Adrenal gland (tissue), 12 donors: ENCODE results near the gene ZNF557. TPM values are rescaled to one million over a fixed set of nuclear protein-coding genes. Genes with fewer than 3 reads are reported as not detected.

Source experiments
- DNase-seq, 7 donors: peaks; one replicate each; pipeline ENCODE4 v3.0.0-alpha.2; 2019 to 2020
- H3K27ac ChIP-seq, 5 donors: fragments of 200-600 bp; sonication (generic) in 4 of 5; 1 replicate in 3 of 5; 2 replicates in 2 of 5; pipeline versions ENCODE4 v1.5.1 to v1.8.0; 2016 to 2020; ENCODE audit warnings: mild to moderate bottlenecking in 1 of 5
- H3K27me3 ChIP-seq: fragments of 200-600 bp; 2 replicates; pipeline ENCODE4 v1.8.0; 2021
- H3K36me3 ChIP-seq, 2 donors: fragments of 200-600 bp; replicated peaks in 1 of 2; 1 replicate in 1 of 2; 2 replicates in 1 of 2; pipeline versions ENCODE4 v1.5.1 to v1.8.0; 2018 to 2022
- H3K4me1 ChIP-seq, 2 donors: fragments of 200-600 bp; replicated peaks in 1 of 2; 1 replicate in 1 of 2; 2 replicates in 1 of 2; pipeline versions ENCODE4 v1.5.1 to v1.8.0; 2018 to 2021
- H3K4me3 ChIP-seq, 4 donors: fragments of 200-600 bp; sonication (generic) in 3 of 4; one replicate each; pipeline ENCODE4 v1.5.1; 2016 to 2018
- H3K9me3 ChIP-seq, 3 donors: fragments of 200-600 bp; sonication (generic) in 1 of 3; replicated peaks in 1 of 3; 1 replicate in 2 of 3; 2 replicates in 1 of 3; pipeline versions ENCODE4 v1.5.1 to v1.8.0; 2016 to 2021
- POLR2A ChIP-seq, 2 donors: fragments of 450-650 bp; IDR thresholded peaks; one replicate each; pipeline ENCODE4 v1.6.1; 2017; ENCODE audit warnings: antibody characterized with exemption in 2 of 2, mild to moderate bottlenecking in 2 of 2, moderate library complexity in 1 of 2
- WGBS, 4 donors: extraction: QIAGEN DNeasy Blood & Tissue Kit in 2 of 4; methylation state at CpG; one replicate each; pipeline versions ENCODE4 v1.1.5 to v1.1.7; 2013 to 2017; 5-methylcytosine and 5-hydroxymethylcytosine counted together
- intact Hi-C, 2 donors: fragments of 100-400 bp; cut with DNase I; formaldehyde crosslinking; loops; one replicate each; pipeline versions ENCODE4 v1.14.1 to v1.15.0; 2022 to 2023
- polyA plus RNA-seq, 3 donors: library from polyadenylated mRNA; stranded (reverse); fragments of 200-250 nt in 2 of 3; fragments of 350-450 nt in 1 of 3; fragmentation: Illumina TruSeq in 1 of 3; extraction: RNeasy Lipid Tissue Mini Kit (QIAGEN cat#74804) in 1 of 3; gene quantifications; one replicate each; pipeline ENCODE4 v1.2.3, GENCODE V29; 2013 to 2014
- total RNA-seq, 9 donors: library from RNA; depleted of rRNA in 4 of 9; stranded (reverse); fragments of >200 nt in 4 of 9; fragments of 120-200 nt in 1 of 9; fragmentation: NEBNext Ultra II Directional in 1 of 9; extraction: Animal tissue kit (Norgen Biotek cat#: 25700) in 1 of 9; gene quantifications; one replicate each; pipeline versions ENCODE4 v1.1.0 to v1.2.4, GENCODE V29; 2013 to 2023
- TF ChIP-seq, protein P1 (sequence below), 6 experiments: fragments of 450-650 bp in 4 of 6; fragments of 200-600 bp in 2 of 6; sonication (generic) in 1 of 6; IDR thresholded peaks; 1 replicate in 5 of 6; 2 replicates in 1 of 6; pipeline versions ENCODE4 v1.5.1 to v1.8.0; 2016 to 2021; ENCODE audit warnings: antibody characterized with exemption in 6 of 6, mild to moderate bottlenecking in 2 of 6, moderate library complexity in 1 of 6
- donor health status: healthy with polysubstance abuse.
- donor health status: Bipolar disorder and iron deficiency.
- donor health status: DM: yes; HTN: yes; CAD: no.
- donor health status: DM: no; HTN: no; CAD: no.
- donor health status: DM: no; HTN: no; CAD: no.
- donor health status: DM: yes; HTN: yes; CAD: no.

The ZNF557 gene
- total and polyA plus RNA-seq, 12 donors: 2.2 to 13.7 (median 8.8) TPM

DNA sequence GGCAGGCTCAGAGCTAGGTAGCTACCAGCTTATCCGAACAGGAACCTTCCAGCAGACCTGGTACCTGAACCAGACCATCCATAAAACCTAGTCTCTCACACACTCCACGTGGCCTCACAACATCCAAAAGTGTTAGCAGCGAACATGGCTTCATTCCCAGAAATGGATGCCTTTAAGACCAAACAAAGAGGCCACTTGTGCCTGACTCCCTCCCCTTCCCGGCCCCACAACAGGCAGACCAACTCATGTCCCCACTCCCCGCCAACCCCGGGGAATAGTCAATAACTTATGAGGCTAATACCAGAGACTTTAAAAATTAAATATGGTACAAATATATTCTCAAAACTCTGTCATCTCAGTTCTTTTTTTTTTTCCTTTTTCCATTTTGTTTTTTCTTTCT is 46.2 kb downstream of the ZNF557 start:
- no peak overlapping the region for H3K4me3 ChIP-seq
- no peak overlapping the region for H3K27ac ChIP-seq
- TF ChIP-seq, protein P1, sequence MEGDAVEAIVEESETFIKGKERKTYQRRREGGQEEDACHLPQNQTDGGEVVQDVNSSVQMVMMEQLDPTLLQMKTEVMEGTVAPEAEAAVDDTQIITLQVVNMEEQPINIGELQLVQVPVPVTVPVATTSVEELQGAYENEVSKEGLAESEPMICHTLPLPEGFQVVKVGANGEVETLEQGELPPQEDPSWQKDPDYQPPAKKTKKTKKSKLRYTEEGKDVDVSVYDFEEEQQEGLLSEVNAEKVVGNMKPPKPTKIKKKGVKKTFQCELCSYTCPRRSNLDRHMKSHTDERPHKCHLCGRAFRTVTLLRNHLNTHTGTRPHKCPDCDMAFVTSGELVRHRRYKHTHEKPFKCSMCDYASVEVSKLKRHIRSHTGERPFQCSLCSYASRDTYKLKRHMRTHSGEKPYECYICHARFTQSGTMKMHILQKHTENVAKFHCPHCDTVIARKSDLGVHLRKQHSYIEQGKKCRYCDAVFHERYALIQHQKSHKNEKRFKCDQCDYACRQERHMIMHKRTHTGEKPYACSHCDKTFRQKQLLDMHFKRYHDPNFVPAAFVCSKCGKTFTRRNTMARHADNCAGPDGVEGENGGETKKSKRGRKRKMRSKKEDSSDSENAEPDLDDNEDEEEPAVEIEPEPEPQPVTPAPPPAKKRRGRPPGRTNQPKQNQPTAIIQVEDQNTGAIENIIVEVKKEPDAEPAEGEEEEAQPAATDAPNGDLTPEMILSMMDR (IDR thresholded peaks at IDR 0.05): no peak
- no peak for TF ChIP-seq POLR2A (IDR thresholded peaks at IDR 0.05)
- H3K27me3 ChIP-seq: no peaks in the 10 kb centered on the region
- H3K4me1 ChIP-seq: no peaks in the 10 kb centered on the region
- WGBS, 4 donors: 80 to 92% (median 91%) methylated on average over 4 to 6 of the region's 6 CpGs
- no peaks in the 10 kb centered on the region for H3K9me3 ChIP-seq
- no peak for DNase-seq
- intact Hi-C loops: no loop called here
- peaks cover 0 to 58% of the 10 kb centered on the region in 2 donors for H3K36me3 ChIP-seq

DNA sequence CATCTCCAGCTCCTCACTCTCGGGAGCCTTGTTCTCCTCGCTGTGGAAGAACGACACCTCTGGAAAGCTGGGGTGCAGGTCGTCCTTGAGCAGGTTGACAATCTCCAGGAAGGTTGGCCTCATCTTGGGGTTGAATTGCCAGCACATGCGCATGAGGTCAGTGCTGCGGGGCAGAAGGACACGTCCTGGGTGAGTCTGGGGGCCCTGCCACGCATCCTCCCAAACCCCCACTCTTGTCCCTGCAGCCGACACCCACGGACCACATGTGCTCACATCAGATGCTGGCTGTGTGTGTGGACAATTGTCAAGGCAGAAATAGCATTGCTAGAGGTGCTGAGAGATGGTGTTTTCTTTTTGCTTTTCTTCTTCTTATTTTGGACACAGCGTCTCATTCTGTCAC is 47.7 kb downstream of the ZNF557 start:
- H3K4me1 ChIP-seq: no peaks in the 10 kb centered on the region
- H3K27ac ChIP-seq: no peak overlapping the region
- H3K9me3 ChIP-seq: no peaks in the 10 kb centered on the region
- H3K36me3 ChIP-seq: peaks cover 0 to 73% of the 10 kb centered on the region in 2 donors
- H3K27me3 ChIP-seq: no peaks in the 10 kb centered on the region
- TF ChIP-seq, protein P1 (IDR thresholded peaks at IDR 0.05): no peak
- no peak for TF ChIP-seq POLR2A (IDR thresholded peaks at IDR 0.05)
- intact Hi-C loops: no loop called here
- no peak for DNase-seq
- 89 to 93% (median 91%) methylated on average over 9 to 11 of the region's 11 CpGs for WGBS, 4 donors
- H3K4me3 ChIP-seq: no peak overlapping the region

DNA sequence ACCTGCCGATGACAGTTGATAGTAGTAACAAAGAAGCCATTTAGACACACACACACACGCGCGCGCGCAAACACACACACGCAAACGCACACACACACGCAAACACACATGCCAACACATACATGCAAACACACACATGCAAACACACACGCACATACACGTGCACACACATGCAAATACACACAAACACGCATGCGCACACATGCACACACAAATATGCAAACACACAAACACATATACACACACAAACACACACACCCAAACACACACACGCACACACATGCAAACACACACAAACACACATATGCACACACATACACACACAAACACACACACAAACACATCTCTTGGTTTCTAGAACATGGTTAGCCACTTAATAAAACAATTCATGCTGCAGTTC is 50.1 kb downstream of the ZNF557 start:
- Histone ChIP-seq H3K9me3 (no peaks in the 10 kb centered on the region), H3K36me3 (peaks cover 0 to 87% of the 10 kb centered on the region in 2 donors), H3K27ac (no peak overlapping the region), H3K27me3 (no peaks in the 10 kb centered on the region), H3K4me1 (no peaks in the 10 kb centered on the region), H3K4me3 (no peak overlapping the region)
- intact Hi-C loops: no loop called here
- TF ChIP-seq, protein P1 (IDR thresholded peaks at IDR 0.05): no peak
- no peak for TF ChIP-seq POLR2A (IDR thresholded peaks at IDR 0.05)
- WGBS, 4 donors: 82 to 92% (median 88%) methylated on average over 13 to 14 of the region's 14 CpGs
- DNase-seq: no peak

DNA sequence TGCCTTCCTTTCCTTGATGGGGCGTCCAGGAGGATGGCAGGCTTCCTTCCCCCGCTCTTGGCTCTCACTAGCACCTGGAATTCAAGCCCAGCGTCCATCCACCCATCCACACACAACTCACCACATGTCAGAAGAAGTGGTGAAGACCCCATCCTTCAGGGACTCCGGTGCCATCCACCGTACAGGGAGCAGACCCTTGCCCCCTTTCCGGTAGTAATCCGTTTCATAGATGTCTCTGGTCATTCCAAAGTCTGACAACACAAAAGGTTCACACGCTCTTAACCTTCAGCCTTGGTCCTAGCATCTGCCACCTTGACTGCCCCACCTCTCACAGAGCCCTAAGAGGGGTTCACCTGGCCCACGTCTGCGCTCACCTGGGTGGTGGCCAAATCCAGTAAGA is 51.0 kb downstream of the ZNF557 start:
- WGBS, 4 donors: 88 to 96% (median 93%) methylated on average over 10 of the region's 10 CpGs
- Histone ChIP-seq H3K36me3 (peaks cover 0 to 89% of the 10 kb centered on the region in 2 donors), H3K27me3 (no peaks in the 10 kb centered on the region), H3K9me3 (no peaks in the 10 kb centered on the region), H3K4me3 (no peak overlapping the region), H3K27ac (no peak overlapping the region), H3K4me1 (no peaks in the 10 kb centered on the region)
- TF ChIP-seq, protein P1 (IDR thresholded peaks at IDR 0.05): no peak
- no peak for TF ChIP-seq POLR2A (IDR thresholded peaks at IDR 0.05)
- intact Hi-C loops: no loop called here
- no peak for DNase-seq
